Renal pelvis (tissue), 4 donors: Measurements from ENCODE around the gene IFIH1. TPM values are rescaled to one million over a fixed set of nuclear protein-coding genes. Genes with fewer than 3 reads are reported as not detected.

Experiments used
- DNase-seq: peaks from one replicate; pipeline ENCODE4 v3.0.0-alpha.2; 2013
- polyA plus RNA-seq, 3 donors: library from polyadenylated mRNA; unstranded; fragments of 120-200 nt; gene quantifications; one replicate each; pipeline ENCODE4 v1.2.1, GENCODE V29; 2013; ENCODE audit not compliant: insufficient read length in 3 of 3

IFIH1 gene
- polyA plus RNA-seq, 3 donors: 5.4 to 7.6 (median 5.6) TPM

GRCh38 chr2:162217598-162217997 lies 100.9 kb downstream of the IFIH1 start:
- DNase-seq: peak; percentile 8

Other genes starting within 250 kb of the IFIH1 start
- gene DPP4, start 244.5 kb downstream of the IFIH1 start, polyA plus RNA-seq: 100 to 1,000 TPM; 106 to 147 (median 121) TPM
- gene GCG, start 166.4 kb downstream of the IFIH1 start, polyA plus RNA-seq: not detected
- gene FAP, start 75.2 kb downstream of the IFIH1 start, polyA plus RNA-seq: 10 to 100 TPM in 1 of 3 donors, 1 to 10 TPM in 2; 5.5 to 10.1 (median 9.3) TPM
- gene GCA, start 25.4 kb upstream of the IFIH1 start, polyA plus RNA-seq: 10 to 100 TPM; 31.6 to 36.9 (median 36.2) TPM